HCT116 (cell line): ENCODE results near the gene MKNK1. TPM values are rescaled to one million over a fixed set of nuclear protein-coding genes. Genes with fewer than 3 reads are reported as not detected.

ENCODE experiments used
- ATAC-seq: fragments of 200-7000 bp; cut with Tn5 transposase; 2 replicates; pipeline ENCODE4 v1.9.1; 2020; ENCODE audit warnings: mild to moderate bottlenecking, moderate library complexity
- BruUV-seq: library from RNA; stranded (reverse); fragments of 400-500 nt; replicated peaks from 2 replicates; lab custom pipeline; 2021; lab: Mats Ljungman, UMichigan
- CTCF ChIA-PET: fragments of 300-600 bp; sonication (Branson Sonifier 250); formaldehyde crosslinking; loops from one replicate; lab custom pipeline; 2021; ENCODE audit warnings: antibody characterized with exemption; lab: Charles Lee
- POLR2A ChIA-PET: fragments of 300-600, 350-600 bp; sonication (Branson Sonifier 250); formaldehyde crosslinking; loops from one replicate; lab custom pipeline; 2021; ENCODE audit warnings: antibody characterized with exemption; lab: Charles Lee
- RAD21 ChIA-PET, 2 experiments: fragments of 300-600 bp; sonication (Branson Sonifier 250); formaldehyde crosslinking; loops; one replicate each; lab custom pipeline; 2023; ENCODE audit warnings: low total read pairs in 2 of 2; ENCODE audit not compliant: uncharacterized antibody in 2 of 2, unreplicated experiment in 2 of 2, low non-redundant PET in 1 of 2; lab: Charles Lee
- DNase-seq: peaks from one replicate; pipeline ENCODE4 v3.0.0-alpha.2; 2010; ENCODE audit warnings: low read depth, low spot score
- H2AFZ ChIP-seq: fragments of 200-600 bp; shearing (Covaris generic), sonication (generic); 2 replicates; pipeline ENCODE4 v1.6.1; 2017; ENCODE audit warnings: low read depth, mixed run types, mixed read lengths, antibody characterized with exemption, low read length; ENCODE audit not compliant: poor library complexity, severe bottlenecking
- H3K27ac ChIP-seq: 2 replicates; pipeline ENCODE4 v1.5.1; 2012; ENCODE audit warnings: low read depth, low read length
- H3K27me3 ChIP-seq: fragments of 200-600 bp; sonication (generic); 2 replicates; pipeline ENCODE4 v1.6.1; 2016; ENCODE audit warnings: mixed run types, low read length, mixed read lengths; ENCODE audit not compliant: insufficient read depth
- H3K36me3 ChIP-seq, 2 experiments: fragments of 200-500 bp in 1 of 2; fragments of 200-600 bp in 1 of 2; sonication (Bioruptor generic) in 1 of 2; sonication (generic) in 1 of 2; 2 replicates each; pipeline versions ENCODE4 v1.5.1 to v1.6.1; 2014 to 2016; ENCODE audit warnings: low read length in 2 of 2, inconsistent platforms in 1 of 2, mixed read lengths in 1 of 2, mixed run types in 1 of 2; ENCODE audit not compliant: insufficient read depth in 2 of 2, control insufficient read depth in 1 of 2
- H3K4me1 ChIP-seq, 2 experiments: fragments of 200-600 bp in 1 of 2; sonication (generic) in 1 of 2; 2 replicates each; pipeline versions ENCODE4 v1.5.1 to v1.6.1; 2012 to 2017; ENCODE audit warnings: low read length in 2 of 2, inconsistent platforms in 1 of 2, mild to moderate bottlenecking in 1 of 2, mixed read lengths in 1 of 2, mixed run types in 1 of 2, moderate library complexity in 1 of 2; ENCODE audit not compliant: insufficient read depth in 2 of 2, control insufficient read depth in 1 of 2
- H3K4me2 ChIP-seq: fragments of 200-600 bp; sonication (generic); 2 replicates; pipeline ENCODE4 v1.6.1; 2017; ENCODE audit warnings: mixed run types, low read length, mixed read lengths
- H3K4me3 ChIP-seq, 2 experiments: fragments of 200-600 bp in 1 of 2; sonication (generic) in 1 of 2; replicated peaks in 1 of 2; 2 replicates each; pipeline ENCODE4 v1.5.1; 2011 to 2016; ENCODE audit warnings: low read length in 2 of 2, control low read depth in 1 of 2, low read depth in 1 of 2, mild to moderate bottlenecking in 1 of 2, mixed read lengths in 1 of 2, mixed run types in 1 of 2
- H3K79me2 ChIP-seq: fragments of 200-600 bp; sonication (generic); 2 replicates; pipeline ENCODE4 v1.6.1; 2017; ENCODE audit warnings: mild to moderate bottlenecking, mixed run types, low read length, moderate library complexity, mixed read lengths; ENCODE audit not compliant: insufficient read depth
- H3K9ac ChIP-seq: fragments of 200-600 bp; sonication (generic); 2 replicates; pipeline ENCODE4 v1.6.1; 2016; ENCODE audit warnings: low read length, mixed read lengths
- H3K9me2 ChIP-seq: fragments of 200-600 bp; sonication (generic), shearing (Covaris generic); 2 replicates; pipeline ENCODE4 v1.6.1; 2017; ENCODE audit warnings: mixed run types, mild to moderate bottlenecking, moderate library complexity; ENCODE audit not compliant: insufficient read depth
- H3K9me3 ChIP-seq, 2 experiments: fragments of 200-500 bp in 1 of 2; fragments of 200-600 bp in 1 of 2; sonication (Bioruptor generic) in 1 of 2; sonication (generic) in 1 of 2; 2 replicates each; pipeline ENCODE4 v1.6.1; 2014 to 2017; ENCODE audit warnings: low read length in 2 of 2, mixed read lengths in 2 of 2, inconsistent platforms in 1 of 2, low read depth in 1 of 2, mild to moderate bottlenecking in 1 of 2, mixed run types in 1 of 2, moderate library complexity in 1 of 2; ENCODE audit not compliant: control insufficient read depth in 1 of 2, insufficient read depth in 1 of 2
- H4K20me1 ChIP-seq: fragments of 200-600 bp; sonication (generic), shearing (Covaris generic); 2 replicates; pipeline ENCODE4 v1.6.1; 2017; ENCODE audit warnings: mixed run types, mild to moderate bottlenecking, moderate library complexity; ENCODE audit not compliant: insufficient read depth
- EZH2phosphoT487 ChIP-seq: fragments of 200-600 bp; IDR thresholded peaks from 2 replicates; pipeline ENCODE4 v1.6.1; 2018; ENCODE audit warnings: antibody characterized with exemption, borderline replicate concordance
- FOSL1 ChIP-seq: IDR thresholded peaks from 2 replicates; pipeline ENCODE4 v1.6.1; 2012; ENCODE audit warnings: low read depth
- JUND ChIP-seq: IDR thresholded peaks from 2 replicates; pipeline ENCODE4 v1.6.1; 2012
- POLR2A ChIP-seq: IDR thresholded peaks from 2 replicates; pipeline ENCODE4 v1.7.0; 2011; ENCODE audit warnings: borderline replicate concordance; ENCODE audit not compliant: insufficient read depth, insufficient read length; ENCODE audit errors: extremely low read depth
- POLR2AphosphoS5 ChIP-seq: IDR thresholded peaks from 2 replicates; pipeline ENCODE4 v1.6.1; 2011; ENCODE audit warnings: mild to moderate bottlenecking, low read depth, low read length, moderate library complexity
- SRF ChIP-seq: IDR thresholded peaks from 2 replicates; pipeline ENCODE4 v1.6.1; 2012; ENCODE audit warnings: low read depth
- YY1 ChIP-seq: IDR thresholded peaks from 2 replicates; pipeline ENCODE4 v1.6.1; 2011; ENCODE audit warnings: low read length, low read depth, moderate library complexity, mild to moderate bottlenecking; ENCODE audit not compliant: insufficient replicate concordance; ENCODE audit errors: extremely low read depth
- ZBTB33 ChIP-seq: IDR thresholded peaks from 2 replicates; pipeline ENCODE4 v1.6.1; 2011; ENCODE audit warnings: mild to moderate bottlenecking, low read length, moderate library complexity; ENCODE audit not compliant: insufficient replicate concordance; ENCODE audit errors: extremely low read depth
- ZFX ChIP-seq: fragments of 450-650 bp; IDR thresholded peaks from 2 replicates; pipeline ENCODE4 v1.6.1; 2017
- ZNF274 ChIP-seq: fragments of 200-500 bp; sonication (Bioruptor generic); IDR thresholded peaks from 2 replicates; pipeline ENCODE4 v1.6.1; 2014; ENCODE audit warnings: mild to moderate bottlenecking, low read depth, low read length, inconsistent platforms
- intact Hi-C: fragments of 100-400 bp; cut with micrococcal nuclease; formaldehyde crosslinking; loops from 2 replicates; pipeline ENCODE4 v1.10.0; 2022
- total RNA-seq: library from RNA; stranded (reverse); gene quantifications from one replicate; pipeline ENCODE4 v1.2.1, GENCODE V29; 2021; ENCODE audit not compliant: unreplicated experiment
- TF ChIP-seq, protein P1 (sequence below): IDR thresholded peaks from 2 replicates; pipeline ENCODE4 v1.6.1; 2012; ENCODE audit warnings: low read depth
- TF ChIP-seq, protein P2 (sequence below): IDR thresholded peaks from 2 replicates; pipeline ENCODE4 v1.6.1; 2012

The MKNK1 gene
- total RNA-seq, 1 experiment from 2014 or later: 30.9 TPM

DNA sequence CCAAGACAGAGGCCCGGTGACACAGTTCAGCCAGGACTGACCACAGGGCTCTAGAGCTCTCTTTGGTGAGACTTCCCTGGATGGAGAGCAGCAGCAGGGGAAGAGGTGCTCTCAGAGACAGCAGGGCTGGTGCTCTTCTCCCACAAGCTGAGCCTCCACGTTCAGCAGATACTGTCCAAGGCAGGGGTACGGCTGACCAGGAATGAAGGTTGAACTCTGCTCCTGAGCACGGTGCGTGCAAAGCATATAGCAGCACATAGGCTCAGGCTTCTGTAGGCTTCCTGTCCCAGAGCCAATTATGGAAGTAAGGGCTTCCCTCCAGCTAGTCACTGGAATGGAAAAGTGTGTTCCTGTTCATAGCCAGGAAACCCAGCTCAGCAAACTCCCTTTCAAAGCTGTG lies 90.5 kb downstream of the MKNK1 start:
- BruUV-seq: no TSS peak
- POLR2A ChIA-PET: no interaction called here
- H3K4me3 ChIP-seq: no peak overlapping the region
- no peak overlapping the region for H3K27ac ChIP-seq
- intact Hi-C loops: no loop called here
- TF ChIP-seq POLR2AphosphoS5 (no peak), JUND (no peak), POLR2A (no peak), ZNF274 (no peak), SRF (no peak), FOSL1 (no peak), ZFX (no peak)
- TF ChIP-seq, all 23 proteins: peak for 0
- no peaks in the 10 kb centered on the region for H3K79me2 ChIP-seq
- no peak overlapping the region for H2AFZ ChIP-seq
- no peaks in the 10 kb centered on the region for H4K20me1 ChIP-seq
- CTCF ChIA-PET: interaction anchor here (1.8 kb wide), 1 partner anchor 8 kb away, joined by 4 read pairs; no protein-coding TSS in a partner anchor
- H3K4me1 ChIP-seq: peaks cover 20 to 29% of the 10 kb centered on the region in 2 experiments
- DNase-seq (no peak), ATAC-seq (no peak)
- H3K9ac ChIP-seq: no peak overlapping the region
- no peaks in the 10 kb centered on the region for H3K9me3 ChIP-seq
- H3K9me2 ChIP-seq: no peaks in the 10 kb centered on the region
- RAD21 ChIA-PET: no interaction called here
- H3K36me3 ChIP-seq: no peaks in the 10 kb centered on the region
- H3K27me3 ChIP-seq: no peaks in the 10 kb centered on the region
- H3K4me2 ChIP-seq: no peak overlapping the region

- no peaks in the 10 kb centered on the region for H3K79me2 ChIP-seq
- TF ChIP-seq EZH2phosphoT487: no peak
- TF ChIP-seq ZBTB33: no peak
- TF ChIP-seq SRF: no peak
- TF ChIP-seq, protein P1, sequence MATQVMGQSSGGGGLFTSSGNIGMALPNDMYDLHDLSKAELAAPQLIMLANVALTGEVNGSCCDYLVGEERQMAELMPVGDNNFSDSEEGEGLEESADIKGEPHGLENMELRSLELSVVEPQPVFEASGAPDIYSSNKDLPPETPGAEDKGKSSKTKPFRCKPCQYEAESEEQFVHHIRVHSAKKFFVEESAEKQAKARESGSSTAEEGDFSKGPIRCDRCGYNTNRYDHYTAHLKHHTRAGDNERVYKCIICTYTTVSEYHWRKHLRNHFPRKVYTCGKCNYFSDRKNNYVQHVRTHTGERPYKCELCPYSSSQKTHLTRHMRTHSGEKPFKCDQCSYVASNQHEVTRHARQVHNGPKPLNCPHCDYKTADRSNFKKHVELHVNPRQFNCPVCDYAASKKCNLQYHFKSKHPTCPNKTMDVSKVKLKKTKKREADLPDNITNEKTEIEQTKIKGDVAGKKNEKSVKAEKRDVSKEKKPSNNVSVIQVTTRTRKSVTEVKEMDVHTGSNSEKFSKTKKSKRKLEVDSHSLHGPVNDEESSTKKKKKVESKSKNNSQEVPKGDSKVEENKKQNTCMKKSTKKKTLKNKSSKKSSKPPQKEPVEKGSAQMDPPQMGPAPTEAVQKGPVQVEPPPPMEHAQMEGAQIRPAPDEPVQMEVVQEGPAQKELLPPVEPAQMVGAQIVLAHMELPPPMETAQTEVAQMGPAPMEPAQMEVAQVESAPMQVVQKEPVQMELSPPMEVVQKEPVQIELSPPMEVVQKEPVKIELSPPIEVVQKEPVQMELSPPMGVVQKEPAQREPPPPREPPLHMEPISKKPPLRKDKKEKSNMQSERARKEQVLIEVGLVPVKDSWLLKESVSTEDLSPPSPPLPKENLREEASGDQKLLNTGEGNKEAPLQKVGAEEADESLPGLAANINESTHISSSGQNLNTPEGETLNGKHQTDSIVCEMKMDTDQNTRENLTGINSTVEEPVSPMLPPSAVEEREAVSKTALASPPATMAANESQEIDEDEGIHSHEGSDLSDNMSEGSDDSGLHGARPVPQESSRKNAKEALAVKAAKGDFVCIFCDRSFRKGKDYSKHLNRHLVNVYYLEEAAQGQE: no peak
- TF ChIP-seq YY1: no peak
- no peak for TF ChIP-seq JUND
- TF ChIP-seq, protein P2, sequence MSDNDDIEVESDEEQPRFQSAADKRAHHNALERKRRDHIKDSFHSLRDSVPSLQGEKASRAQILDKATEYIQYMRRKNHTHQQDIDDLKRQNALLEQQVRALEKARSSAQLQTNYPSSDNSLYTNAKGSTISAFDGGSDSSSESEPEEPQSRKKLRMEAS: no peak
- TF ChIP-seq FOSL1: no peak
- no peaks in the 10 kb centered on the region for H3K36me3 ChIP-seq
- RAD21 ChIA-PET: no interaction called here
- ATAC-seq (no peak), DNase-seq (no peak)
- no peak overlapping the region for H3K4me3 ChIP-seq
- peaks cover 13 to 21% of the 10 kb centered on the region in 2 experiments for H3K4me1 ChIP-seq
- no peaks in the 10 kb centered on the region for H3K9me2 ChIP-seq
- H4K20me1 ChIP-seq: no peaks in the 10 kb centered on the region
- no peaks in the 10 kb centered on the region for H3K9me3 ChIP-seq
- H3K4me2 ChIP-seq: no peak overlapping the region
- BruUV-seq: no TSS peak
- no peak overlapping the region for H2AFZ ChIP-seq
- H3K27me3 ChIP-seq: no peaks in the 10 kb centered on the region
- no peak overlapping the region for H3K9ac ChIP-seq
- intact Hi-C loops: no loop called here
- no peak overlapping the region for H3K27ac ChIP-seq
- CTCF ChIA-PET: interaction anchor here (1.8 kb wide), 1 partner anchor 9 kb away, joined by 4 read pairs; no protein-coding TSS in a partner anchor
- POLR2A ChIA-PET: no interaction called here
Measured at GRCh38 chr1:46512792-46513190, 91.3 kb downstream of the MKNK1 start.
